Endometrial microvascular endothelial cells (primary cell): ENCODE data around the gene MGAT4A. TPM values are rescaled to one million over a fixed set of nuclear protein-coding genes. Genes with fewer than 3 reads are reported as not detected.

ENCODE experiments used
- in situ Hi-C: cut with HindIII; loops from 2 replicates; pipeline ENCODE4 v1.10.0; 2017; ENCODE audit warnings: low sequenced_read_pairs, low pct_unique_long_range_greater_than_20kb; ENCODE audit errors: inconsistent ontology term
- total RNA-seq: library from RNA; depleted of rRNA; stranded (reverse); fragments of >200 nt; gene quantifications from one replicate; pipeline ENCODE4 v1.2.3, GENCODE V29; 2015; ENCODE audit errors: inconsistent ontology term

MGAT4A gene
- total RNA-seq, 1 donor from 2014 or later: 124 TPM

GRCh38 chr2:98712145-98712544 is 18.8 kb downstream of the MGAT4A start:
- in situ Hi-C loops: loop anchor here (25.0 kb wide), 1 partner anchor 350 kb away; no protein-coding TSS in a partner anchor

GRCh38 chr2:98711506-98711905 is 19.4 kb downstream of the MGAT4A start:
- in situ Hi-C loops: loop anchor here (25.0 kb wide), 1 partner anchor 351 kb away; no protein-coding TSS in a partner anchor

GRCh38 chr2:98710734-98711133 is 20.2 kb downstream of the MGAT4A start:
- in situ Hi-C loops: loop anchor here (25.0 kb wide), 1 partner anchor 352 kb away; no protein-coding TSS in a partner anchor

GRCh38 chr2:98709535-98709934 is 21.4 kb downstream of the MGAT4A start:
- in situ Hi-C loops: loop anchor here (25.0 kb wide), 1 partner anchor 353 kb away; no protein-coding TSS in a partner anchor

GRCh38 chr2:98708396-98709186 is 22.3 kb downstream of the MGAT4A start:
- in situ Hi-C loops: loop anchor here (25.0 kb wide), 1 partner anchor 354 kb away; no protein-coding TSS in a partner anchor

GRCh38 chr2:98706591-98706990 is 24.3 kb downstream of the MGAT4A start:
- in situ Hi-C loops: loop anchor here (25.0 kb wide), 1 partner anchor 356 kb away; no protein-coding TSS in a partner anchor

GRCh38 chr2:98705333-98705617 is 25.7 kb downstream of the MGAT4A start:
- in situ Hi-C loops: loop anchor here (25.0 kb wide), 1 partner anchor 357 kb away; no protein-coding TSS in a partner anchor

- in situ Hi-C loops: loop anchor here (25.0 kb wide), 1 partner anchor 358 kb away; no protein-coding TSS in a partner anchor
Observed at GRCh38 chr2:98704499-98705332, 26.2 kb downstream of the MGAT4A start.

- in situ Hi-C loops: loop anchor here (25.0 kb wide), 1 partner anchor 359 kb away; no protein-coding TSS in a partner anchor
Observed at GRCh38 chr2:98703738-98704137, 27.2 kb downstream of the MGAT4A start.

GRCh38 chr2:98702858-98703620 is 27.9 kb downstream of the MGAT4A start:
- in situ Hi-C loops: loop anchor here (25.0 kb wide), 1 partner anchor 359 kb away; no protein-coding TSS in a partner anchor

- in situ Hi-C loops: loop anchor here (25.0 kb wide), 1 partner anchor 360 kb away; no protein-coding TSS in a partner anchor
Observed at GRCh38 chr2:98702127-98702802, 28.7 kb downstream of the MGAT4A start.

- in situ Hi-C loops: loop anchor here (25.0 kb wide), 1 partner anchor 361 kb away; no protein-coding TSS in a partner anchor
Observed at GRCh38 chr2:98701230-98701629, 29.7 kb downstream of the MGAT4A start.

GRCh38 chr2:98698896-98699295 is 32.0 kb downstream of the MGAT4A start:
- in situ Hi-C loops: no loop called here

GRCh38 chr2:98697651-98698337 is 33.1 kb downstream of the MGAT4A start:
- in situ Hi-C loops: no loop called here

GRCh38 chr2:98696200-98696599 is 34.7 kb downstream of the MGAT4A start:
- in situ Hi-C loops: no loop called here

- in situ Hi-C loops: no loop called here
Observed at GRCh38 chr2:98695255-98695654, 35.7 kb downstream of the MGAT4A start.

- in situ Hi-C loops: no loop called here
Observed at GRCh38 chr2:98693477-98693876, 37.5 kb downstream of the MGAT4A start.
